ENCODE measurements around the gene UBQLN1. TPM values are rescaled to one million over a fixed set of nuclear protein-coding genes. Genes with fewer than 3 reads are reported as not detected.

UBQLN1 gene
- total RNA-seq, 2 donors from 2014 or later = 73.3 to 87.9 TPM

Other genes starting within 250 kb of the UBQLN1 start
- 10 to 100 TPM; 40.0 to 63.6 TPM for gene FRMD3, start 169.6 kb downstream of the UBQLN1 start, total RNA-seq
- 1 to 10 TPM; 3.4 to 3.5 TPM for gene IDNK, start 84.8 kb downstream of the UBQLN1 start, total RNA-seq
- gene GKAP1, start 109.8 kb upstream of the UBQLN1 start, total RNA-seq = 10 to 100 TPM; 12.5 to 18.3 TPM
- gene KIF27, start 213.5 kb upstream of the UBQLN1 start, total RNA-seq = 1 to 10 TPM; 4.5 to 4.8 TPM